ENCODE results near the gene SH2D3C.
"Not testable (repeated sequence)": the region's sequence is repeated elsewhere in the genome, so short reads cannot be mapped to it uniquely, and the experiment has no call there.

The SH2D3C gene

DNA sequence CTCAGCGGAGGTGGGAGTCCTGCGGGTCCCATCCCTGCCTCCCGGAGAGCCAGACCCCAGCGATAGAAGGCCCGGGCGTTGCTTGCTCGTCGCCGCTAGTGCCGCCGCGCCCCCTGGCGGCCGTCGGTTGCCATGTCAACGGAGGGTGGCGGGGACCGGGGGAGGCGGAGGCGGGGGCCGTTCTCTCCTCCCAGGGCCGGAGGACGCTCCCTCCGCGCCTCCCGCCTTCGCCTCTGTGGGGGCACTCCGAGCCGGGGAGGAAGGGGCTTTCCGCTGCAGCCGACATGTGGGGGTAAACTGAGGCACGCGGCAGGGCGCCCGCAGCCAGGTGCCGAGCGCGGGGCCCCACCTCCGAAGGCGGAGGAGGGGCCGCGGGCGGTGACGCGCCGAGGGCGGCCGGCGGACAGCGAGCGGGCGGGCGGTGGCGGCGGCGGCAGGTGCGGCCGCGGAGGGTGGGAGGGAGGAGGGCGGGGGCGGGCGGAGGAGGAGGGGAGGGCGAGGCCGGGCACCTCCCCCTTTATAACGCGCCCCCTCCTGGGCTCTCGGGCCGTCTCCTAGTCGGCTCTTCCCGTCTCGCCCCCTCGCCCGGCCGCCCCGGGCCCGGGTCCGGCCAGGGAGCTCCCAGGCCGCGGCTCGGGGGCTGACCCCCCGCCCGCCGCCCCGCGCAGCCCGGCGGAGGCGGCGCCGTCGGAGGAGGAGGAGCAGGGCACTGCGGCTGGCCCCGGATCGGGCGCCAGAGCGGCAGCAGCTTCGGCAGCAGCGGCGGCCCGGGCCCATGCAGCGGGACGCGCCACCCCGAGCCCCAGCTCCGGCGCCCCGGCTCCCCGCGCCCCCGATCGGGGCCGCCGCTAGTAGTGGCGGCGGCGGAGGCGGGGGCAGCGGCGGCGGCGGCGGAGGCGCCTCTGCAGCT is 6.8 kb upstream of the SH2D3C start:
- peak; percentile 88 for DNase-seq

DNA sequence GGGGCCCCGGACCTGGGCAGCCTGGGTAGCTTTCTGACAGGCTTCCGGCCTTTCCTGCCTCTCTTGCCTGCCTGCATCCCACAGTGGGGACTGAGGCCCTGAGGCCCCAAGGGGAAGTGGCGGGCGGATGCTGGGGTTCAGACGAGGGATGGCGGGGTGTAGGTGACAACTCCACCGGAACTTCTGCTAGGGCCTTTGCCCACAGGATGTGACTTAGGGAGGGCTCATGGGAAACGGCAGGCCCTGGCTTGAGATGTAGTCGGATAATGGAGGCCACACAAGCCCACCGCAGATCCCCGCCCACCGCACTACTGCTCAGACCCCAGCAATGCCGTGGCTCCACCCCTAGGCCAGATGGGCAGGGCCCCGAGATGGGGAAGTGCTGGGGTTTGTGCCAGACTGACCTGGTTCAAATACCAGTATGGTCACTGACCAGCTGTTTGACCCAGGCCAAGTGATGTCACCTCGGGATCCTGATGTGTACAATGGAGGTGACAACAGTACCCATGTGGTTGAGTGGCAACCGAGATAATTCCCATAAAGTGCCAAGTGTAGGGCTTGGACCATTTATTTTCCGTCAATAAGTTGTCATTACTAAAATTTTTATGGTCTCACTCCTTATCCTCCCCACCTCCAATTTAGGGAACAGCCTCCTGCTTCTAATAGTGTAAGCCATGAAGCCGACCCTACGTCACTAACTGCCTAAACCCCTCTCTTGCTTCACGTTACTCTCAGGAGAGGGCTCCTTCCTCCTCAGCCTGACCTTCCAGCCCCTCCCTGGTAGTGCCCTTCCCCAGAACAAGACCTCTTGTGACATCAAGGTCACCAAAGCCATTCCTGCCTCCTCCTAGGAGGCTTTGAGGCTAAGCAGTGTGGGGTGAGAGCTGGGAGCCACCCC is 4.9 kb upstream of the SH2D3C start:
- peak; percentile 78 for DNase-seq

DNA sequence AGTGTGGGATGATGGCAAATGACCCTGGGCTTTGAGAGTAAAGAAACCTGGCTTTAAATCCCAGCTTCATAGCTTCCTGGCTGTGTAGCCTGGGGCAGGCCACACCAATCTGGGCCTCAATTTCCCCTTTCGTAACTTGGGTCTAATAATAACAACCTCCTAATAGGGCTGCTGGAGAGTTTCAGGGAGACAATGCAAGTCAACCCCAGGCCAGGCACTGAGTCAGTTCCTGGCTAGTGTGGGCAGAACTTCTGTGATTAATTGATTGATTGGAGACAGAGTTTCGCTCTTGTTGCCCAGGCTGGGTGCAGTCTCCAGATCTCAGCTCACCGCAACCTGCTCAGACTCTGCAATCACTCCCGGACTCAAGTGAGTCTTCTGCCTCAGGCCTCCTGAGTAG is 3.3 kb upstream of the SH2D3C start:
- DNase-seq, result no peak

DNA sequence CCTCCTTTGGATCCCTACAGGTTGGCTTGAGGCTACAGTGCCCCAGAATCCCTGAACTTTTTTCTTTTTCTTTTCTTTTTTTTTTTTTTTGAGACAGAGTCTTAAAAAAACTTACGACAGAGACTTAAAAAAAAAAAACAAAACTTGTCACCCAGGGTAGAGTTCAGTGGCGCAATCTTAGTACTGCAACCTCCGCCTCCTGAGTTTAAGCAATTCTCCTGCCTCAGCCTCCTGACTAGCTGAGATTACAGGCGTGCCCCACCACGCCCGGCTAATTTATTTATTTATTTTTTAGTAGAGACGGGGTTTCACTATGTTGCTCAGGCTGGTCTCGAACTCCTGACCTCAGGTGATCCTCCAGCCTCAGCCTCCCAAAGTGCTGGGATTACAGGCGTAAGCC is 2.4 kb upstream of the SH2D3C start:
- DNase-seq, result not testable (repeated sequence)

DNA sequence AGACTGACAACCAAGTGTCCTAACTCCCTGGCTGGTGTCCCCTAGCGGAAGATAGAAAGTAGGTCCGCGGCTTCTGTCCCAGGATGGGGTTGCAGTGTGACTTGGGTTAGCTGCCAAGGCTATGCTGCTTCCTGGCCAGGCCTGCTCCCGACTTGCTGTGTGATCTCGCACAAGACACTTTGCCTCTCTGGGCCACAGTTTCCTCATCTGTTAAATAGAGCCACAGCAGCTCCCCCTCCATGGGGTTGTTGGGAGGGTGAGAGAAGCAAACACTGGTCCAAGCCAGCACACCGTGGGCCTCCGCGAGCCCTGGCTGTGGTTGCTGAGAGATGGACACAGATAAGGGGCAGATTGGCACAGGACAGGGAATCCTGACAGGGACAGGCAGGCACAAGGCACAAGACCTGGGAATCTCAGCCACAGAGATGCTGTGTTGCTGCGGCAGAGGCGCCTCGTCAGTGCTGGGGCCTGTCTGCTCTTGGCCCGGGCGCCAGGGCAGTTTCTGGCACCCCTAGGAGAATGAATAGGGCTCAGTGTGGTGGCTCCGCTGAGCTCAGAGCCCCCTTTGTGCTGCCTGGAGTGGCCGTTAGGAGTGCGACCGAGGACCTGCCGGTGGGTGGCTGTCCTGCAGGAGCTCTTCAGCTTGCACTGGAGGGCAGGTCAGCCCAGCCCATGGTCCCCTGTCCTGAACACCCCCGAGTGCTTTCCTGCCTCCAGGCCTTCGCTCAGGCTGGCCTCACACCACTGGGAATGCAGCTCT is 1.8 kb upstream of the SH2D3C start:
- DNase-seq, result no peak

DNA sequence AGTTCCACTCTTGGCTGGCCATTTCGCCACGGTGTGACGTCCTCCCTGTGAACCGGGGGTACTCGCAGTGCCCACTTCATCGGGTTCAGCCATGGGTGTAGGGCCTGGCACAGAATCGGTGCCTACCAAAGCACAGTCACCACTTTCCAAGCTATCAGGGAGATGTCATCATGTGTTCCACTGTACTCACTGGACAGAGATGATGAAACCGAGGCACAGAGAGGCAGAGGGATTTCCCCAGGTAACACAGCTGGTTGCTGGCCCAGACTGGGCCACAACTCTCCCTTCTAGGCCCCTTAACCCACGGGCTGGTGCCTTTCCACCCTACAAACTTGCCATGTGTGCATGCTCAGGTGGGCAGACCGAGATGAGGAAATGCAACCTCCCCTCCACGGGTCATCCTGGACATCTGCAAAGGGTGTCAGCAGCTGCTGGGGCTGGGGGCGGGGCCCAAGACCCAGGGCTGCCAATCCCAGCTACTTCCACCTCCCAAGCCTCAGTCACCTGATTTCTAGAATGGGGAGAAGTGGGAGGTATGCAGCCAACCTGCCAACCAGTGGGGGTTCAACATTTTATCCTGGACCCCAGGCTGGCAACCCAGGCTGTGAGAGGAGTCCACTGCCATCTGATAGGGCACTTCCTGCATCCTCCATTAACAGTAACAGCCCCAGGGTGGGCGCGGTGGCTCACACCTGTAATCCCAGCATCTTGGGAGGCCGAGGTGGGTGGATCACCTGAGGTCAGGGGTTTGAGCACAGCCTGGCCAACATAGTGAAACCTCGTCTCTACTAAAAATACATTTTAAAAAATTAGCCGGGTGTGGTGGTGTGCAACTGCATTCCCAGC is 893 bp upstream of the SH2D3C start:
- peak; percentile 78 for DNase-seq

DNA sequence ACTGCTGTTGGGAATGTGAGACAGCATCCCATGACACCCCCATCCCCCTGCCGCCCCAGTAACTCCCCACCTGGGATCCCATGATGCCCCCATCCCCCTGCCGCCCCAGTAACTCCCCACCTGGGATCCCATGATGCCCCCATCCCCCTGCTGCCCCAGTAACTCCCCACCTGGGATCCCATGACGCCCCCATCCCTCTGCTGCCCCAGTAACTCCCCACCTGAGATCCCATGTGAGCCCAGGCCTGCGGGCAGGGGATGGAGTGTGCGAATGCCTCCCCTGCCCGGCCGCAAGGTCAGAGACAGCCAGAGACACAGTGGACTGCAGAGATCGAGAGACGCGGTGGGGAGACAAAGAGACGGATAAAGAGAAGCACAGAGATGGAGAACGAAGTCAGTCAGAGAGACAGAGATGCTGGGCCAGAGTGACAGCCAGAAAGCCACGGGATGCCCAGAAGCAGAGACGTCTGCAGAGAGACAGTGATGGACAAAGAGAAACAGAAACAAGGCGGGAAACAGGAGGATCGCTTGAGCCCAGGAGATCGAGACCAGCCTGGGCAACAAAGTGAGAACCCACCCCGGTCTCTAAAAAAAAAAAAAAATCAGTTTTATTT is 992 bp downstream of the SH2D3C start:
- no peak for DNase-seq

DNA sequence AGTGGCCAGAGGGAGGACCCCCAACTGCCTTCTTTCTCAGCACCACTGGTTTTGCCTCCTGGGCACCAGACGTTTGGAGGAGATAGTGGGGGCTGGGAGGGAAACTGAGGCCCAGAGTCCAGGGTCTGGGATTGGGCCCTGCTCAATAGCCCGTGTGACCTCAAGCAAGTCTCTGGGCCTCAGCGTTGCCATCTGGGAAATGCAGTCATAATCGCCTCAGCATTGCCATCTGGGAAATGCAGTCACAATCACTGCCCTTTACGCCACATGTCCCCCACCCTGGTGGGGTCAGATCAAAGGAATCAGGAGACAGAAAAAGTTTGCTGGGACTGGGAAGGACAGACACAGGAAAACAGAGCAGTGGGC is 1.6 kb downstream of the SH2D3C start:
- DNase-seq, result no peak

DNA sequence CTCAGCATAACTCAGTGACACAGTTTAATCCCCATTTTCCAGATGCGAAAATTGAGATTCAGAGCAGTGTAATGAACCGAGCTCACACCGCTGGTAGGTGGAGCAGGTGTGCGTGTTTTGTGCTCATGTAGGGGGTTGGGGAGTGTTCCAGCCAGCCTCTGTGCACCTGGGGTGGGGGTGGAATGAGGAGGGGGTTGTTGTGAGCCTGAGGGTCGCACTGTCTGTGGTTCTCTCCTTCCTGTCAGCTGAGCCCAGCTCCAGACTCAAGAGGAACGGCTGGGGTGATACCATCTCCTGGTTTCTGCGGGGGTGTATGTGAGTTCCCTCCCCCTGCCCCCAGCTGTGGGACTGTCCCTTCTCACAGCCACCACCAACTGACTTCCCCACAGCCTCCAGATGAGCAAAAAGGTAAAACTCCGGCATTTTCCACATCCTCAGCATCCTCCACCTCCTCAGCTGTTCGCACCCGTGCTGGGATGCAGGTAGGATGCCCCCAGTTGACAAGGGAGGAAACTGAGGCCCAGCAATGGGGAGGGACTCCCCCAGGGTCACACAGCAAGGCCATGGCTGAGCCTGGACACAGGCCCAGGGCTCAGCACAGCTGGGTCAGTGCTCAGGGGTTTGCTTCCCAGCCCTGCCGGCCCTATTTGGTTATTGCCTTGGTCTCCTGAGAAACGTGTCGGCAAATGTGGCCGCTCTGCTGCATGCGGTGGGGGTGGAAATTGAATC is 2.1 kb downstream of the SH2D3C start:
- DNase-seq, result peak; percentile 83

DNA sequence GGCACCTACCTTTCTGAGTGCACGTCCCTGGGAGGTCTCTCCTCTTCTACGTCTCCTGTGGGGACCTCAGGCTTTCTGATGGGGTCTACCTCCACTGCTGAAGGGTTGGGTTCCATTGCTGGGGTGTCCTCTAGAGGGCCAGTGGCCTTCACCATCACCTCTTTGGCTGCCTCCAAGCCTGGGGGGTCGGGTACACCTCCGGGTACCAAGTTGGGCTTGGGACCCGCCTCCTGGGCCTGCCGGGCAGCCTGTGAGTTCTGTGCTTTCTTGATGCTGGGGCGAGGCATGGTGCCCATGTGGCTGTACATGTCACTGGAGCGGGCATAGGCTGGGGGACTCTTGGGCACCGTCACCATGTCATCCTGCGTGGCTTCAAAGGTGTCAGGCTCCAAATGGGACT is 4.5 kb downstream of the SH2D3C start:
- DNase-seq, result no peak

DNA sequence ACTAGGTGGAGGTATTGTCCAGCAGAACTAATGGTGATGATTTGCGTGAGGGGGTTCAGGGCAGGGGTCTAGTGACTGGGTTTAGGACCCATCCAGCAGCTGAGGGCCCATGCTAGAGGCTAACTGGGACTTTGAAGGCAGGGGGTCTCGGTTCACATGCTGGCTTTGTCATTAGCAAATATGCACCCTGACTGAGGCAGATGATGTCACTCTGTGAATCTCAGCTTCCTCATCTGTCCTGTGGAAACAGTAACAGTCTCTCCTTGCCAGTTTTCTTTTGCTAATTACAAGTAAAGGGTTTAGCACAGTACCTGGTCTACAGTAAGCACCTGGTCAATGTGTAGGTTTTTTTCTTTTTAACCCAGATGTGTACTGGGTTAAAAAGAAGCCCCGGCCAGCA is 5.2 kb downstream of the SH2D3C start:
- DNase-seq, result no peak

DNA sequence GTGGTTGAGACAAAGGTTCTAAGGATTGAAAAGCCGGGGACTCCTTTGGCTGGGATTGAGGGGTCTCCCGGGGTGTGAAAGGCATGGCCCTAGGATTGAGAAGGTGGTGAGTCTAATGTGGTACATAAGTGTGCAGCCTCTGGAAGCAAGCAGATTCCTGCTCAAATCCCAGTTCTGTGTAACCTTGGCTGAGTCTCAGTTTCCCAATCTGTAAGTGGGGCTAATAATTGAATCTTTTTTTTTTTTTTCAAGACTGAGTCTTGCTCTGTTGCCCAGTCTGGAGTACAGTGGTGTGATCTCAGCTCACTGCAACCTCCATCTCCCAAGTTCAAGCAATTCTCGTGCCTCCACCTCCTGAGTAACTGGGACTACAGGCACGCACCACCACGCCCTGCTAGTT is 5.9 kb downstream of the SH2D3C start:
- no peak for DNase-seq

DNA sequence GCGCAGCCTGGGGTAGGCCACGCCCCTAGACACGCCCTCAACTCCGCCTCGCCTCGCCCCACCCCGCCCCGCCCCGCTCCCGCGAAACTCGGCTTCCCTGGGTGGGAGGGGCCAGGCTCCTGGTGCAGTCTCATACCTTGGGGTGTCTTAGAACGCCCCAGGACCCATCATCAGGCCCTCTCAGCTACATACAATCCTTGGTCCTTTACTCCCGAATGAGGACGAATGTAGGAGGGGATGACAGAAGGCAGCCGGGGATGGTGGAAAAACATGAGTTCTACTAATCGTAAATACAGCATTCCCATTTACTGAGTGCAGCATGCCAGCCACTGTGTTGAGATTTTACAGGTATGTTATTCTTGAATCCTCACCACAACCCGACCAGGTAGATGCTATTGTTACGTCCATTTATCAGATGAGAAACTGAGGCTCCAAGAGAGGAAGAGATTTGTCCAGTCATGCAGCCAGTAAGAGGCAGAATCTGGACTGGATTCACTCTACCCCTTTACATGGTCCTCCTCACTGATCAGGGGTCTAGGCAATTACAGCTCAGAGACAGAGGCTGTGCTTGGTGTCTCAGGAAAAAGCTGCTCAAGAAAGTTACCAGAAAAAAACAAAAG is 6.8 kb downstream of the SH2D3C start:
- no peak for DNase-seq

DNA sequence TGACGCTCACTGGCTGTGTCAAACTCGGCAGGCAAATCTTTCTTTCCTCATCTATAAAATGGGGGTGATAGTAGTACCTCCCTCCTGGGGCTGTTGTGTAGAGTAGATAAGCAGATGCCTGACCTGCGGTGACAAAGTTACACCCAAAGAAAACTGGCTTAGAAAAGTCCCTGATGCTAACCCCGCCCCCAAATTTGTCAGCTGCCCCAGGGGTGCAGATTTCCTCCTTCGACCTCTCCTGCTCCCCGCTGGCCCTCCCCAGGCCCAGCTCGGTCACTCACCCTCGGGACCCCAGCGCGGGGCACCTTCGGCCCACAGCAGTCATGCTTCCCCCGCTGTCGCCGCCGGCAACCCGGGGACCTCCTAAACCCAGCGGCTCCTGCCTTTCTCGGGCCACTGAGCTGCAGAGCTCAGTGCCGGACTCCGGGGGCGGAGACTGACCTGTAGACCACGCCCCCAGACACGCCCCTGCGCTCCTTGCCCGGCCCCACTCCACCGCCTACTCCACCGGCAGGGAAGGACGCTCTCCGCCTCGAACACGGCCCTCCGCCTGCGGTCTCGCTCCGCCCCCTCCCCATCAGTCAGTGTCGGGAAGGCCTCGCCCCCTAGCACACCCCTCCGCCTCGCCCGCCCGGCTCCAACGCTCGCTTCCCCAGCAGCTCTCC is 7.4 kb downstream of the SH2D3C start:
- DNase-seq, result peak; percentile 97

DNA sequence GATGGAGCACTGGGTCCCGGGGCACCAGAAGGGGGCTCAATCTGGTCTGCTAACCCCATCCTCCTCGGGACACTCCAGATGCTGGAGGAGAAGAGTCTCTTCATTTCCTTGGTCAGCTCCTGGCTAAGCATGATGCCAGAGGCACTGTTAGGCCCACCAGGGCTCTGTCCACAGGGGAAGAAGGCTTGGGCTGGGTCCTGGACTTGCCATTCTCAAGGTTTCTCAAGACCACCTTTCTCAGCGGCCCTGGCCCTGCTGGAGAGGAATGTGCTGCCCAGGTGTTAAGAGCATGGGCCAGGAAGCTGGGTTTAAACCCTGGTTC is 7.9 kb downstream of the SH2D3C start:
- no peak for DNase-seq

DNA sequence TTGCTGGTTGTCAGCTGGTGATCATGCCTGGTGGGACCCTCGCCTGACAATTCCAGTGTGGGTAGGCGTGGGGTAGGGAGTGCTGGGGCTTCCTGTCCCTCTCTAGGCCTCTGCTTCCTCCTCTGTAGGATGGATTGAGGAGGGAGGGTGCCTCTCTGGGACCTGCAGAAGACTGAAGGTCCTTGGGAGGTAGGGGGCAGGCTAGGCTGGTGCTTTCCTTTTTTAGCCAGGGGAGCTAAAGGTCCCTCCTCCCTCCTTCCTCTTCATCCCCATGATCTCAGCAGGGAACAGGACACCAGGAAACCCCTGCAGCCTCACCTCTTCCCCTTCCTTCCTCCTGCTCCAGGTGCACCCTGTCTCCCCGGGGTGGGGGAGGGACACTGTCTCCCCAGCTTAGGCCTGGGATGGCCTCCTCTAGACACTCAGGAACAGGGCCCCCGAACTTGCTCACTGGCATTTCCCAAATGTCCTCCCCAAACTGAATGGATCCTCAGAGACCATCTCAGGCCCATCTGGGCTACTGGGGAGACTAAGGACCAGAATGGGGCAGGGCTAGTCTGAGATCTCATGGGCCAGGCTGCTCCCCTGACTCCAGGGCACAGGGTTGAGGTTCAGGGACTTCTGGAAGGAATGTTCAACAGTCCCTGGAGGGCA is 8.4 kb downstream of the SH2D3C start:
- no peak for DNase-seq

DNA sequence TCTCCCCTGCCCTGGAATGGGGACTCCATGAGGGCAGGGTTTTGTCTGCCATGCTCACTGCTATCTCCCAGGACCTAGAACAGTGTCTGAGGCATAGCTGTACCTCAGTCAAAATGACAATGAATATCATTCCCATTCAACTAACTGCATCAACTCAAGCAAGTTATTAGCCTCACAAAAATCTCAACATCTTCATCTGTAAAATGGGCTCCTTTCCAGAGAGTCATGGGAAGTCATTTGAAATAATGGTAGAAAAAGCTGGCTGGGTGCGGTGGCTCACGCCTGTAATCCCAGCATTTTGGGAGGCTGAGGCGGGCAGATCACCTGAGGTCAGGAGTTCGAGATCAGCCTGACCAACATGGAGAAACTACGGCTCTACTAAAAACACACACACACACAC is 9.4 kb downstream of the SH2D3C start:
- DNase-seq, result no peak

DNA sequence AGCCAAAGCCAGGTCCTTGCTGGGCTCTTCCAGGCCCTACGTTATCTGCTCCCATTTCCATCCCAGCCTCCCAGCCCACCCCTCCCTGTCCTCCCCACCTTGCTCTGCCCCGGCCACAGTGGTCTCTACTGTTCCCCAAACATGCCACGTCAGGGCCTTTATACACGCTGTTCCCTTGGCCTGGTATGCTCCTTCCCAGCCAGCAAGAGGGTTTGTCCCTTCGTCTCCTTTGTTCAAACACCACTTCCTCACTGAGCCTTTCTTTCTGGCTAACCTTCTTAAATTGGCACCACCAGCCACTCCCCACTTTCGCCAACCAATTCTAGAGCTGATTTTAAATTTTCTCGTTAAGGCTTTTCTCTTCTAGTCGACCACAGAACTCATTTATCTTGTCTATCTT is 9.8 kb downstream of the SH2D3C start:
- DNase-seq, result no peak

DNA sequence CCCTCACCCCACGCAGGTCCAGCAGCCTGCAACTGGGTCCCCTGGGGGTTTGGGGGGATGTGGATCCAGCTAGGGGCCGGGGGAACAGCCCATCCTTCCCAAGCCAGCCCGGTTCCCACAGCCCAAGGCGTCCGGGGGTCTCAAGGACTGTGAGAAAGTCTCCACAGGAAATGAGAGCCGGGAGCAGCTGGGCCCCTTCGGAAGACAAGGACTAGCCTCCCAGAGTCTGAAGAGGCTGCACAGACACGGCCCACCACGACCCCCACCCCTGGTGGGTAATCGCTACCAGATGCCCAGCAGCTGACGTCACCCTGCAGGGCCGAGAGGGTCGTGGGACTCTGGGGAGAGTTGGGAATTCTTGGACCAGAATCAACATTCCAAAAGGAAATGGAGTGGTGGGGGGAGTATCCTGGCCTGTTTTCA is 10.5 kb downstream of the SH2D3C start:
- no peak for DNase-seq

DNA sequence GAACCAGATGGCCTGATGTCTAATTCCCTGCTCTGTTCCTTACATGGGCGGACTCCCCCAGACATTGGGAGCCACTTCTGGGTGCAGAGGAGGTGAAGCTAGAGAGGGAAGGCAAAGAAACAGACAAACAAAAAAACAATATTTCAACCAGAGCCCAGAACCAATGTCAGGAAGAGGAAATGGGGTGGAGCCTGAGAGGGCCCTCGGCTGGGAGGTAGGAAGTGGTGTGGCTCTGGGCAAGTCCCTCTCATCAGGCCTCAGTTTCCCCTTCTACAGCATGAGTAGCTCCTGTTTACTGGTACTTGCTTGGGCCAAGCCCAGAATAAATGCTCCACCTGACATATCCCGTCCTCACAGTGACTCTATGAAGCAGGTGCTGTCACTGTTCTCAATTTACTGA is 11.1 kb downstream of the SH2D3C start:
- DNase-seq, result peak; percentile 27
